ENCODE measurements around the gene YWHAG.
"Not testable (repeated sequence)": the region's sequence is repeated elsewhere in the genome, so short reads cannot be mapped to it uniquely, and the experiment has no call there.

YWHAG gene

DNA sequence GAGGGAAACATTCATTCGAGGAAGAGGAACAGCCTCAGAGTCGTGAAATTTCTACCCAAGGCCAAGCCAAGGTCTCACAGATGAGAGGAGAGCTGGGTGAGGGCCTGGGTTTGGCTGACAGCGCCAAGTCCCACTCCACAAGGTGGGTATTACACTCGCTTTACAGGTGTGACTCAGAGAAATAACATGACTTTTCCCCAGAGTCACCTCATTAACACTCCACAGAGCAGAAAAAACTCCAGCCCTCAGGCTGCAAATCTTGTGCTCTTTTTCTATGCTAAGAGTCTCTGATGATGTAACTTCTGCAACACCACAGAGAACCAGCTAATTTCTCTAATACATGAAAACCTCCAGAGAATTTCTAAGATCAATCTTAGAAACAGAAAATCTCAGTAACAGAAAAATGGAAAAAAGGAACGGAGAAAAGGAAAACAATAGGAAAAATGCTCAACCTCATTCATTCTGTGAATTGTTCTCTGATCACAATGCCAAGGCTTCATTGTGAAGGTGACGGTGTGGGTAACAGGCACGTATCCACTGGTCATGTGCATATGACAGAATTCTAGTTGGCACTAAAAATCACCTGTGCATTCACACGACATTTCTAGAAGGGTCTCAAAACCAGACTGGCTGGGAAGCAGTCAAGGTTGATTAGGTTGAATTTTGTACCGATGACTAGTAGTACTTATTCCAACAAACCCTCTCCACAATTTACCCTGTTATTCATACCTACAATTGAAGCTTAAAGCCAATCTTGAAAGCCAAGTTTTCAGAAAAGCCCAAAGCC, 20.3 kb downstream of the YWHAG start:
- TF ChIP-seq, protein P1, sequence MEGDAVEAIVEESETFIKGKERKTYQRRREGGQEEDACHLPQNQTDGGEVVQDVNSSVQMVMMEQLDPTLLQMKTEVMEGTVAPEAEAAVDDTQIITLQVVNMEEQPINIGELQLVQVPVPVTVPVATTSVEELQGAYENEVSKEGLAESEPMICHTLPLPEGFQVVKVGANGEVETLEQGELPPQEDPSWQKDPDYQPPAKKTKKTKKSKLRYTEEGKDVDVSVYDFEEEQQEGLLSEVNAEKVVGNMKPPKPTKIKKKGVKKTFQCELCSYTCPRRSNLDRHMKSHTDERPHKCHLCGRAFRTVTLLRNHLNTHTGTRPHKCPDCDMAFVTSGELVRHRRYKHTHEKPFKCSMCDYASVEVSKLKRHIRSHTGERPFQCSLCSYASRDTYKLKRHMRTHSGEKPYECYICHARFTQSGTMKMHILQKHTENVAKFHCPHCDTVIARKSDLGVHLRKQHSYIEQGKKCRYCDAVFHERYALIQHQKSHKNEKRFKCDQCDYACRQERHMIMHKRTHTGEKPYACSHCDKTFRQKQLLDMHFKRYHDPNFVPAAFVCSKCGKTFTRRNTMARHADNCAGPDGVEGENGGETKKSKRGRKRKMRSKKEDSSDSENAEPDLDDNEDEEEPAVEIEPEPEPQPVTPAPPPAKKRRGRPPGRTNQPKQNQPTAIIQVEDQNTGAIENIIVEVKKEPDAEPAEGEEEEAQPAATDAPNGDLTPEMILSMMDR (IDR thresholded peaks at IDR 0.05; ENCODE audit: low read length, missing control alignments): no peak
- no peak overlapping the region for H3K4me3 ChIP-seq (replicated peaks; ENCODE audit: low read depth, low read length)
- DNase-seq (ENCODE audit: low read depth): no peak

DNA sequence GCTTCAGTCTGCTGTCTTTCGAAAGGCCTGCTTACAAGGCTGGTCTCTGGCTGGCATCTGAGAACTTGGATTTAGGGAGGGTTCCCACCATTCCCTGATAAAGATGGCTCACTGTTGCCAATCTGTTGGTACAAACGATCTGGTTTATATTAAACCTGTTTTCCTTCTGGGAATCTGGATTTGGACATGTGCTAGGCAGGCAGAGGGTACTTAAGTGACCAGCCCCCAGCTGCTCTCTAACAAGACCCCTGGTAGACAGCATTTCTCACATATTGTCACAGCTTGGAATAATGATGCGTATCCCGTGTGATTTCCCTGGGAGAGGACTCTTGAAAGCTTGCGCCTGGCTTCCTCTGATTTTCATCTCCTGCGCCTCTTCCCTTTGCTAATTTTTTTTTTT, 21.6 kb downstream of the YWHAG start:
- H3K4me3 ChIP-seq (replicated peaks; ENCODE audit: low read depth, low read length): no peak overlapping the region
- DNase-seq (ENCODE audit: low read depth): no peak
- TF ChIP-seq, protein P1 (IDR thresholded peaks at IDR 0.05; ENCODE audit: low read length, missing control alignments): no peak

DNA sequence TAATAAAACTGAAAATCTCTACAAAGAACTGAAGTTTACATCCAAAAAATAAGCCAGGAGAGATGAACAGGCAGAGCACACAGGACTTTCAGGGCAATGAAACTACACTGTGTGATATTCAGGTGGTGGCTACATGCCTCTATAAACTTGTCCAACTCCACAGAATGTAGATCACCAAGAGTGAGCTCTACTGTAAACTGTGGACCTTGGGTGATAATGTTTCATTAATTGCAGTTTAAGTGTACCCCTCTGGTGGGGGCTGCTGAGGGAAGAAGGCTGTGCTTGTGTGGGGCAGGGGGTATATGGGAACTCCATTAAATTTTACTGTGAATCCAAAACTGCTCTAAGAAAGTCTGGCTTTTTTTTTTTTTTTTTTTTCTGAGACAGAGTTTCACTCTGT, 22.7 kb downstream of the YWHAG start:
- no peak overlapping the region for H3K4me3 ChIP-seq (replicated peaks; ENCODE audit: low read depth, low read length)
- DNase-seq (ENCODE audit: low read depth): no peak
- TF ChIP-seq, protein P1 (IDR thresholded peaks at IDR 0.05; ENCODE audit: low read length, missing control alignments): no peak

DNA sequence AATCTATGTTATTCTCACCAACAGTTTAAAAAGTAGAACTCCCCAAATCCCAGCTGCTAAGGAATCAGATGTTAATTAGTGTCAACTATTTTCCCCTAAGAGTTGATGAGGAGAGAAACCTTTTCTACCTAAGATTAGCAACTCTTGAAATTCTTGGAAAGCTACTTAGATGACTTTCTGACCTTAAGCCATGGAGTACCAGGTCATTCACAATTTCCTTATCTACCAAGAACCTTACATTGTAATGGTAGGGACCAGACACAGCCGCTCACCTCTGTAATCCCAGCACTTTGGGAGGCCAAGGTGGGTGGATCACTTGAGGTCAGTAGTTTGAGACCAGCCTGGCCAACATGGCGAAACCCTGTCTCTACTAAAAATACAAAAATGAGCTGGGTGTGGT, 23.4 kb downstream of the YWHAG start:
- H3K4me3 ChIP-seq (replicated peaks; ENCODE audit: low read depth, low read length); DNase-seq (ENCODE audit: low read depth): not testable (repeated sequence)

DNA sequence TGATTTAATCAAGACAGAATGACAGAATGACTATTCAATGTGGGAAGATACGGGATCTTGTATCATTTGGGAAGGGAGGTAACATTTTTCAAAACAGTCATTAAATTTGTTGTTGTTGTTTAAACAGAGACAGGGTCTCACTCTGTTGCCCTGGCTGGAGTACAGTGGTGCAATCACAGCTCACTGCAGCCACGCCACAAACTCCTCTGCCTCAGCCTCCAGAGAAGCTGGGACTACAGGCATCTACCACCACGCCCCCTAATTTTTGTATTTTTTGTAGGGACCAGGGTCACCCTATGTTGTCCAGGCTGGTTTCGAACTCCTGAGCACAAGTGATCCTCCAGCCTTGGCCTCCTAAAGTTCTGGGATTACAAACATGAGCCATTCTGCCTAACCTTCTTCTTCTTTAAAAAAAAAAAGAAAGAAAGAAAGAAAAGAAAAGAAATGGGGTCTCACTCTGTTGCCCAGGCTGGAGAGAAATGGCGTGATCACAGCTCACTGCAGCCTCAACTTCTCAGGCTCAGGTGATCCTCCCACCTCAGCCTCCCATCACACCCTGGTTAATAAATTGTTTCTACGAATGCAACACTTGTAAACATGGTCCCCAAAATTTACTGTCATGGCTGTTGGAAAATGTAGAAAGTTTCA, 24.3 kb downstream of the YWHAG start:
- TF ChIP-seq, protein P1 (IDR thresholded peaks at IDR 0.05; ENCODE audit: low read length, missing control alignments): no peak
- no peak overlapping the region for H3K4me3 ChIP-seq (replicated peaks; ENCODE audit: low read depth, low read length)
- no peak for DNase-seq (ENCODE audit: low read depth)

DNA sequence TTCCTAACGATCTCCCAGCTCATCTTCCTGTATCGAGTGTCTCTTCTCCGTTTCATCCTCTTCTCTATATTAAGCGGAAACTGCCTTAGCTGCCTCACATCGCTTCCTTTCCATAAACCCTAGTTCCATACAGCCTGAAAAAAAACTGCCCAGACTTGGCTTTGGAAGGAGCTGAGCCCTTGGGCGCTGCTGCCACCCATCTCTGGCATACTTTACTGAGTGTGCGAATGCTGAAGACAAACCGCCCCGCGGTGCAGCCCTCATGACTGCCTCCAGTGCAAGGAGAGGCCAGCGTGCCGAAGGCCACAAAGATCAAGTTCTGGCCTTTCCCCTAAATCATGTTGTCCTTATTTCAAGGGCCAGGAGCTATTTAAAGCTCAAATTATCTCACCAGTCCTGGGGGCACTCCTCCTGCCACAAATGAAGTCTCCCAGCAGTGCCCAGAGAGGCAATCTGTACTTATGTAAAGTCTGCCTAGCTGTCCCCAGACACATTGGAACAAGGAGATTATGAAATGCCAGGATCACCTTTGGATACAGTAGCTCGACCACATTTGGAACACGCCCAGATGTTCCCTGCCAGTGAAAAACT, 25.2 kb downstream of the YWHAG start:
- no peak for DNase-seq (ENCODE audit: low read depth)
- H3K4me3 ChIP-seq (replicated peaks; ENCODE audit: low read depth, low read length): no peak overlapping the region
- TF ChIP-seq, protein P1 (IDR thresholded peaks at IDR 0.05; ENCODE audit: low read length, missing control alignments): no peak

DNA sequence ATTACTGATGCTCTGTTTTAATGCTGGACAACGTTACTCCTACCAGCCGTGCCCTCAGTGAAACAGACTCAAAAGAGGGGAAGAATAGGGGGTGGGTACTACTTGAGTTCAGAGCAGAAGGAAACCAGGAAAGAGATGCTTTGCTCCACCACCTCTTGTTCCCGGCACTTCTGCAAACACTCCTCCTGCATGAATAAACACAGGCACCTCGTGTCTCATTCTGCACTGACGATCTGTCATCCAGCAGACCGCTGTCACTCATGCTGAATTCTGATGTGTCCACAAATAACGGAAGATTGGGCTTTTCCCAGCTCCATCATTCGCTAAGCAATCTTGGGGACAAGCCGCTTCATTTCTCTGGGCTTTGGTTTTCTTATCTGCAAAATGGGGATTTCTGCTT, 26.7 kb downstream of the YWHAG start:
- TF ChIP-seq, protein P1 (IDR thresholded peaks at IDR 0.05; ENCODE audit: low read length, missing control alignments): no peak
- DNase-seq (ENCODE audit: low read depth): no peak
- no peak overlapping the region for H3K4me3 ChIP-seq (replicated peaks; ENCODE audit: low read depth, low read length)
